Activated T-helper 1 cell treated with anti-CD3 and anti-CD28 coated beads, Interleukin-2, amount 50 U/mL, for 16 hours (primary cell): Measurements from ENCODE around the gene RAF1.
"Not testable (repeated sequence)": the region's sequence is repeated elsewhere in the genome, so short reads cannot be mapped to it uniquely, and the experiment has no call there.

Source experiments
- DNase-seq, 2 donors: peaks; one replicate each; pipeline ENCODE4 v3.0.0-alpha.2; 2020; ENCODE audit warnings: low read depth in 1 of 2, low spot score in 1 of 2

The RAF1 gene

GRCh38 chr3:12643010-12643380, 20.9 kb downstream of the RAF1 start:
- no peak for DNase-seq

- DNase-seq: not testable (repeated sequence)
These were observed 23.1 kb downstream of the RAF1 start for GRCh38 chr3:12640853-12641252.

GRCh38 chr3:12638105-12638504, 25.8 kb downstream of the RAF1 start:
- DNase-seq: no peak

- DNase-seq: no peak
These were observed 30.8 kb downstream of the RAF1 start for GRCh38 chr3:12633108-12633507.

GRCh38 chr3:12632523-12632922, 31.4 kb downstream of the RAF1 start:
- no peak for DNase-seq

GRCh38 chr3:12630843-12631242, 33.1 kb downstream of the RAF1 start:
- not testable (repeated sequence) for DNase-seq

- DNase-seq: no peak
These were observed 33.6 kb downstream of the RAF1 start for GRCh38 chr3:12630292-12630691.

- no peak for DNase-seq
These were observed 34.4 kb downstream of the RAF1 start for GRCh38 chr3:12629560-12629959.

- no peak for DNase-seq
These were observed 35.1 kb downstream of the RAF1 start for GRCh38 chr3:12628813-12629212.

- DNase-seq: no peak
These were observed 36.5 kb downstream of the RAF1 start for GRCh38 chr3:12627370-12627769.

- DNase-seq: not testable (repeated sequence)
These were observed 39.0 kb downstream of the RAF1 start for GRCh38 chr3:12624964-12625363.

GRCh38 chr3:12624056-12624455, 39.9 kb downstream of the RAF1 start:
- no peak for DNase-seq

GRCh38 chr3:12622335-12622734, 41.6 kb downstream of the RAF1 start:
- no peak for DNase-seq

GRCh38 chr3:12620729-12621128, 43.2 kb downstream of the RAF1 start:
- DNase-seq: no peak

- DNase-seq: no peak
These were observed 43.6 kb downstream of the RAF1 start for GRCh38 chr3:12620305-12620704.

- no peak for DNase-seq
These were observed 45.5 kb downstream of the RAF1 start for GRCh38 chr3:12618426-12618825.

- no peak for DNase-seq
These were observed 48.7 kb downstream of the RAF1 start for GRCh38 chr3:12615266-12615665.

GRCh38 chr3:12613250-12613649, 50.7 kb downstream of the RAF1 start:
- no peak for DNase-seq

- no peak for DNase-seq
These were observed 51.2 kb downstream of the RAF1 start for GRCh38 chr3:12612514-12613226.

GRCh38 chr3:12611117-12611516, 52.8 kb downstream of the RAF1 start:
- DNase-seq: no peak

- no peak for DNase-seq
These were observed 55.5 kb downstream of the RAF1 start for GRCh38 chr3:12608376-12608775.

GRCh38 chr3:12603969-12604368, 59.9 kb downstream of the RAF1 start:
- no peak for DNase-seq

- DNase-seq: no peak
These were observed 62.8 kb downstream of the RAF1 start for GRCh38 chr3:12601072-12601471.
